Left ventricle myocardium inferior (tissue), 1 donor: ENCODE data around the gene A2M. TPM values are rescaled to one million over a fixed set of nuclear protein-coding genes. Genes with fewer than 3 reads are reported as not detected.

Source experiments
- DNase-seq: peaks from one replicate; pipeline ENCODE4 v3.0.0-alpha.2; 2020
- H3K27ac ChIP-seq: fragments of 200-600 bp; replicated peaks from 2 replicates; pipeline ENCODE4 v1.8.0; 2021
- H3K27me3 ChIP-seq: fragments of 200-600 bp; 2 replicates; pipeline ENCODE4 v1.8.0; 2021; ENCODE audit warnings: low read depth
- H3K36me3 ChIP-seq: fragments of 200-600 bp; 2 replicates; pipeline ENCODE4 v1.8.0; 2021
- H3K4me1 ChIP-seq: fragments of 200-600 bp; 2 replicates; pipeline ENCODE4 v1.8.0; 2021
- H3K4me3 ChIP-seq: fragments of 200-600 bp; 2 replicates; pipeline ENCODE4 v1.8.0; 2021; ENCODE audit warnings: mild to moderate bottlenecking, moderate library complexity
- H3K9me3 ChIP-seq: fragments of 200-600 bp; replicated peaks from 2 replicates; pipeline ENCODE4 v1.8.0; 2021
- CTCF ChIP-seq: fragments of 200-600 bp; IDR thresholded peaks from 2 replicates; pipeline ENCODE4 v1.8.0; 2021; ENCODE audit warnings: antibody characterized with exemption, mild to moderate bottlenecking, borderline replicate concordance
- intact Hi-C: fragments of 100-400 bp; cut with micrococcal nuclease; formaldehyde crosslinking; loops from one replicate; pipeline ENCODE4 v1.11.0; 2022
- total RNA-seq: library from RNA; stranded (reverse); fragmentation: NEBNext Ultra II Directional; extraction: Animal tissue kit (Norgen Biotek cat#: 25700); gene quantifications from one replicate; pipeline ENCODE4 v1.2.1, GENCODE V29; 2021
- donor health status: DM: no; HTN: yes; CAD: no; lungs with severe emphysema.

Gene A2M
- total RNA-seq, 1 donor from 2014 or later, result 502 TPM

GRCh38 chr12:9118158-9118557 lies 2.4 kb upstream of the A2M start:
- no peak for DNase-seq
- no peak overlapping the region for H3K4me3 ChIP-seq
- intact Hi-C loops, result no loop called here
- peak overlapping the region; percentile 91 for H3K27ac ChIP-seq
- H3K27me3 ChIP-seq, result no peaks in the 10 kb centered on the region
- no peaks in the 10 kb centered on the region for H3K9me3 ChIP-seq
- no peak for TF ChIP-seq CTCF
- H3K4me1 ChIP-seq, result peaks cover 73% of the 10 kb centered on the region
- peaks cover 4% of the 10 kb centered on the region for H3K36me3 ChIP-seq

GRCh38 chr12:9114946-9115345 lies 773 bp downstream of the A2M start:
- Histone ChIP-seq H3K4me1 (peaks cover 75% of the 10 kb centered on the region), H3K36me3 (peaks cover 35% of the 10 kb centered on the region), H3K27me3 (no peaks in the 10 kb centered on the region), H3K27ac (peak overlapping the region; percentile 91), H3K9me3 (no peaks in the 10 kb centered on the region), H3K4me3 (peak overlapping the region; percentile 70)
- intact Hi-C loops, result no loop called here
- DNase-seq, result no peak
- no peak for TF ChIP-seq CTCF

- H3K4me3 ChIP-seq, result peak overlapping the region; percentile 70
- peak overlapping the region; percentile 91 for H3K27ac ChIP-seq
- intact Hi-C loops, result no loop called here
- no peak for DNase-seq
- no peaks in the 10 kb centered on the region for H3K27me3 ChIP-seq
- H3K4me1 ChIP-seq, result peaks cover 71% of the 10 kb centered on the region
- H3K9me3 ChIP-seq, result no peaks in the 10 kb centered on the region
- H3K36me3 ChIP-seq, result peaks cover 45% of the 10 kb centered on the region
- no peak for TF ChIP-seq CTCF
Measured at GRCh38 chr12:9113987-9114309, 1.8 kb downstream of the A2M start.

- Histone ChIP-seq H3K36me3 (peaks cover 50% of the 10 kb centered on the region), H3K9me3 (no peaks in the 10 kb centered on the region), H3K4me1 (peaks cover 71% of the 10 kb centered on the region), H3K27me3 (no peaks in the 10 kb centered on the region), H3K27ac (peak overlapping the region; percentile 91), H3K4me3 (peak overlapping the region; percentile 70)
- intact Hi-C loops, result no loop called here
- DNase-seq, result no peak
- no peak for TF ChIP-seq CTCF
Measured at GRCh38 chr12:9113296-9113986, 2.3 kb downstream of the A2M start.

- intact Hi-C loops, result no loop called here
- no peak for DNase-seq
- no peak for TF ChIP-seq CTCF
- no peaks in the 10 kb centered on the region for H3K27me3 ChIP-seq
- H3K36me3 ChIP-seq, result peaks cover 60% of the 10 kb centered on the region
- H3K4me1 ChIP-seq, result peaks cover 68% of the 10 kb centered on the region
- H3K27ac ChIP-seq, result peak overlapping the region; percentile 91
- H3K9me3 ChIP-seq, result no peaks in the 10 kb centered on the region
- H3K4me3 ChIP-seq, result peak overlapping the region; percentile 70
Measured at GRCh38 chr12:9112076-9112853, 3.5 kb downstream of the A2M start.
